Prostate gland (tissue), 2 donors: ENCODE results near the gene PPP1R2C.

Experiments used
- CTCF ChIP-seq, 4 experiments: fragments of 200-600 bp in 2 of 4; fragments of 450-650 bp in 2 of 4; sonication (generic) in 2 of 4; IDR thresholded peaks; 1 replicate in 3 of 4; 2 replicates in 1 of 4; pipeline ENCODE4 v1.5.1; 2016 to 2019; ENCODE audit warnings: antibody characterized with exemption in 4 of 4, mild to moderate bottlenecking in 2 of 4, moderate library complexity in 2 of 4
- POLR2A ChIP-seq: fragments of 450-650 bp; IDR thresholded peaks from one replicate; pipeline ENCODE4 v1.6.1; 2016; ENCODE audit warnings: antibody characterized with exemption, mild to moderate bottlenecking

GRCh38 chrX:42738552-42738951 is 39.4 kb downstream of the PPP1R2C start:
- no peak for TF ChIP-seq CTCF (IDR thresholded peaks at IDR 0.05)
- TF ChIP-seq POLR2A = no peak
